ENCODE data around the gene CCDC177. TPM values are rescaled to one million over a fixed set of nuclear protein-coding genes. Genes with fewer than 3 reads are reported as not detected.
A peak's percentile ranks its signal among the peaks of the same experiment; 100 is the strongest.

The CCDC177 gene
- total RNA-seq, 2 donors from 2014 or later: not detected

DNA sequence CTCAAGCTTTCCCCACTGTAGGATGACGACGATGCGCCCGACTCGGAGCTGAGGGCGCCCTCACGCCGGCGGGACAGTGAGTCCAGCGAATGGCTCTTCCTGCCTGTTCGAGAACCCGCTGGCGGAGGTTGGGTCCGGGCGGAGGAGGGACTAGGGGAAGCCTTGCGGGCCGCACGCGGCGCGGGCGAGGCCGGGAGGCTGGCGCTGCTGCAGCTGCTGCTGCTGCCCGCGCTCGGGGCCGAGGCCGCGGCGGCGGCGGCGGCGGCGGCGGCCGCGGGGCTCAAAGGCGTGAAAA, 1.9 kb downstream of the CCDC177 start:
- no peak for ATAC-seq
- intact Hi-C loops (cut with DNase I): no loop called here
- no peak for DNase-seq

DNA sequence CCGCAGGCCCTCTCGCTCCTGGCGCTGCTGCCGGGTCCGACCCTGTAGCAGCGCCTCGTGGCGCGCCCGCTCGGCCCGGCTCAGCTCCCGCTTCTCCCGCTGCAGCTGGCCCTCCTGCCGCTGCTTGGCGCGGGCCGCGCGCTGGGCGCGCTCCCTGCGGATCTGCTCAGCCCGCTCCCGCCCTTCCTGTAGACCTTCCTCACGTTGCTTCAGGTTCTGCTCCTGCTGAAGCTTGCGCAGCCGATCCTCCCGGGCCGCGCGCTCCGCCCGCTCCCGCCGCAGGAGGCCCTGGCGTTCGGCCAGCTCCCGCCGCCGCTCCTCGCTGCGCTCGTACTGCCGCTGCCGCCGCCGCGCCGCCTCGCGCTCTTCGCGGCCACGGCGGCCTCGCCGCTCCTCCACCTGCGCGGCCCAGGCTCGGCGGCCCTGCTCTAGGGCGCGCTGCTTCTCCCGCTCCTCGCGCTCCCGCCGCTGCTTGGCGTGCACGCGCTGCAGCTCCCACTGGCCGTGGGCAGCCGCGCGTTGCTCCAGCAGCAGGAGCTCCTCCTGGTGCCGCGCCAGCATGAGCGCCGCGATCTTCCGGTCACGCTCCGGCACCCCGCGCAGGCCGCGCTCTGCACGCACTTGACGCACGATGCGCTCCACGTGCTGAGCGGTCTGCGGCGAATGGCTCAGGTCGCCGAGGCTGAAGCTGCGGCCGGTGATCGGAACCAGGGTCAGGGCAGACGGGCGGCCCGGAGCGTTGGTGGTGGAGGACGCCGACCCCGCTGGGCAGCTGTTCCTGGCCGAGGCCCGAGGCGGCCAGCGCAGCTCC, 2.4 kb downstream of the CCDC177 start:
- intact Hi-C loops (cut with DNase I): no loop called here
- ATAC-seq: peak; percentile 36 to 52
- peak; percentile 28 for DNase-seq

DNA sequence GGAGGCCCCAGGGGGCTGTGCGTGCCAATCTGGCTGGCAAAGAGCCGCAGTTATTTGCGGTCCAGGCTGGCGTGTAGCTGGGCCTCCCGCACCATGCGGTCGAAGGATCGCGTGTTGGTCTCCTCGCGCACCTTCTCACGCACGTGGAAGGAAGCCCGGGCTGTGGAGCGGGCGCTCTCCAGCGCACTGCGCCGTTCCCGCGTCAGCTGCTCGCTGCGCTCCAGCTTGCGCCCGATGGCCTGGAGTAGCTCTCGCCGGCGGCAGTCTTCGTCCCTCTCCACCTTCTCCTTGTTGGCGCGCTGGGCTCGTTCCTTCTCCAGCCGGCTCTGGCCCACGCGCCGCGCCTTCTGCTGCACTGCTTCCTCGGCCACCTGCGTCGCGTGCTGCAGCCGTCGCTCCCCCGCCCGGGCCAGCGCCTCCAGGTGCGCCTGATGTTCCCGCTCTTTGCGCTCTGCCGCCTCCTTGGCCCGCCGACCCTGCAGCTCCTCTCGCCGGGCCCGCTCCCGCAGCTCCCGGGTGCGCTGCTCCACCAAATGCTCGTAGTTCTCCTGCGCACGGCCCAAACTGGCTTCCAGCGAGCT, 3.1 kb downstream of the CCDC177 start:
- no peak for DNase-seq
- ATAC-seq: peak in 1 of 2 donors; percentile 11
- intact Hi-C loops (cut with DNase I): no loop called here

DNA sequence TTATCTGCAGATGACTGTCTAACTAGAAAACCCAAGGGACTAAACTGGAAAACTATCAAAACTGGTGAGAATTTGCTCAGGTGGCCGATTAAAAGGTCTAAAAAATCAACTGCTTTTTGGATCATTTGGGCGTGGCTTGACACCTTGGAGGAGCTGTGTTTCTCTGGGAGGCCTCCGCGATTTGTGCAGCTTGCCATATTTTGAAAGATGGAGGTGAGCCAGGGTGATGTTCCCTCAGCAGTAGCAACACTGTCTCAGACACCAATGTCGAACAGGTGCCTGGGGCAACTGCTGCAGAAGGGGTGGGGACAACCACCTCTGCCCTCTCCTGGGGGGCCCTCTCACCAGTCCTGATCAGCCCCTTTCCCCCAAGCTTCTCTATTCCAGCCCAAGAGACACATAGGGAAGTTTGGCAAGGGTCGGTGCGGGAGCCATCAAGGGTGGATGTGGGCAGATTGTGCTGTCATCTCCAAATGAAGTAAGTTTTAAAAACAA, 3.8 kb downstream of the CCDC177 start:
- ATAC-seq: no peak
- DNase-seq: no peak
- intact Hi-C loops (cut with DNase I): no loop called here

DNA sequence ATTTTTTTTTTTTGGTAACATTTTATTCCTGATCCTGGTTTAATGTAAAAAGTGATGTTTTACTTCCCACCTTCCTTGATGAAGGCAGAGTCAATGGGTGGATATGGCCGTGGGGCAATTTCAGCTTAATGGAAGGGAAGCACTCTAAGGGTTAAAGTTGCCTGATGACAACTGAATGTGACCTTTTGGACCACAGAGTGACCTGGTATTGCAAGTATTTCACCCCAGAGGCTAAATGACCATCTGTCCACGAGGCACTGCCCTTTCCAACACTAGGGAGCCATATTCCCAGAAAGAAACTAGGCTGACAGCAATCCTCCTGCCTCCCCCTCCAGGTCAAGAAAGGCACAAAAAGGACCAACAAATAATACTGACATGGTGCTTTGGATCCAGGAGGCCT, 4.8 kb downstream of the CCDC177 start:
- DNase-seq: no peak
- no peak for ATAC-seq
- intact Hi-C loops (cut with DNase I): no loop called here

GRCh38 chr14:69567563-69567962, 7.1 kb downstream of the CCDC177 start:
- intact Hi-C loops (cut with DNase I): no loop called here
- ATAC-seq: no peak
- DNase-seq: no peak

GRCh38 chr14:69561893-69562292, 12.8 kb downstream of the CCDC177 start:
- no peak for DNase-seq
- ATAC-seq: no peak
- intact Hi-C loops (cut with DNase I): no loop called here

DNA sequence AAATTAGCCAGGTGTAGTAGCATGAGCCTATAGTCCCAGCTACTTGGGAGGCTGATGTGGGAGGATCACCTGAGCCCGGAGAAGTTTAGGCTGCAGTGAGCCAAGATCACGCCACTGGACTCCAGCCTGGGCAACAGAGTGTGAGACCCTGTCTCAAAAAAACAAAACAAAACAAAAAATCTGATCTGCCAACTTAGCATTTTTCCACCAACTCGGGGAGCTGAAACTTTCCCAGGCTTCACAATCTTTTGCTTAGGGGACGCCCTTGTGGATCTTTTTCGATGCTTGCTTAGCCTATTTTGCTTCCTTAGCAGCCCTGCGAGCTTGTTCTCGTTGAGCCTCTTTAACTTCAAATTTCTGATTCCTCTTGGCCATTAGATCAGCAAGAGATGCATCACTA, 13.8 kb downstream of the CCDC177 start:
- no peak for ATAC-seq
- intact Hi-C loops (cut with DNase I): no loop called here
- no peak for DNase-seq

GRCh38 chr14:69559581-69560011, 15.1 kb downstream of the CCDC177 start:
- intact Hi-C loops (cut with DNase I): no loop called here
- DNase-seq (no peak), ATAC-seq (no peak)

- DNase-seq: no peak
These were observed 15.9 kb downstream of the CCDC177 start for GRCh38 chr14:69558774-69559173.

GRCh38 chr14:69554500-69554899, 20.2 kb downstream of the CCDC177 start:
- ATAC-seq (no peak), DNase-seq (peak; percentile 40)
- intact Hi-C loops (cut with DNase I): no loop called here

More at GRCh38 chr14:69558774-69559173, 15.9 kb downstream of the CCDC177 start:
- intact Hi-C loops (cut with DNase I): no loop called here
- no peak for ATAC-seq

DNA sequence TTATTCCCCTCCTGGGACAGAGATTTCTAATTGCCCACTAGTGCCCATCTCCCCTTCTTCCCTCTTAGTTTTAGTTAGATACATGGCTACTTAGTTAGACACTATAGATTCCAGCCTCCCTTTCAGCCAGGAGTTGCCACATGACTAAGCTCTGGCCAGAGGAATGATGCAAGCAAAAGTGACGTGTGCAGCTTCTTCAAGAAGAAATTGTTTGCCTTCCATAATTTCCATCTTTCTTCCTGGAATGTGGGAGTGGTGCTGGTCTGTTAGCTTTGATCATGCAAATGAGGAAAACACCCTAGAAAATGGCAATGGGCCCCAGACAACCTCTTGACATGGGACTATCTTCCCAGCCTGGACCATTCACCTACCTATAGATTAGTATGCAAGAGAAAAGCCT, 21.4 kb downstream of the CCDC177 start:
- intact Hi-C loops (cut with DNase I): no loop called here
- DNase-seq (no peak), ATAC-seq (peak in 1 of 2 donors; percentile 44)

GRCh38 chr14:69551511-69551910, 23.2 kb downstream of the CCDC177 start:
- intact Hi-C loops (cut with DNase I): no loop called here
- DNase-seq: no peak

GRCh38 chr14:69548566-69548965, 26.1 kb downstream of the CCDC177 start:
- intact Hi-C loops (cut with DNase I): no loop called here
- ATAC-seq: no peak
- no peak for DNase-seq

More at GRCh38 chr14:69551511-69551910, 23.2 kb downstream of the CCDC177 start:
- no peak for ATAC-seq

- peak; percentile 34 to 35 for ATAC-seq
- no peak for DNase-seq
- intact Hi-C loops (cut with DNase I): no loop called here
These were observed 26.8 kb downstream of the CCDC177 start for GRCh38 chr14:69547701-69548348.

DNA sequence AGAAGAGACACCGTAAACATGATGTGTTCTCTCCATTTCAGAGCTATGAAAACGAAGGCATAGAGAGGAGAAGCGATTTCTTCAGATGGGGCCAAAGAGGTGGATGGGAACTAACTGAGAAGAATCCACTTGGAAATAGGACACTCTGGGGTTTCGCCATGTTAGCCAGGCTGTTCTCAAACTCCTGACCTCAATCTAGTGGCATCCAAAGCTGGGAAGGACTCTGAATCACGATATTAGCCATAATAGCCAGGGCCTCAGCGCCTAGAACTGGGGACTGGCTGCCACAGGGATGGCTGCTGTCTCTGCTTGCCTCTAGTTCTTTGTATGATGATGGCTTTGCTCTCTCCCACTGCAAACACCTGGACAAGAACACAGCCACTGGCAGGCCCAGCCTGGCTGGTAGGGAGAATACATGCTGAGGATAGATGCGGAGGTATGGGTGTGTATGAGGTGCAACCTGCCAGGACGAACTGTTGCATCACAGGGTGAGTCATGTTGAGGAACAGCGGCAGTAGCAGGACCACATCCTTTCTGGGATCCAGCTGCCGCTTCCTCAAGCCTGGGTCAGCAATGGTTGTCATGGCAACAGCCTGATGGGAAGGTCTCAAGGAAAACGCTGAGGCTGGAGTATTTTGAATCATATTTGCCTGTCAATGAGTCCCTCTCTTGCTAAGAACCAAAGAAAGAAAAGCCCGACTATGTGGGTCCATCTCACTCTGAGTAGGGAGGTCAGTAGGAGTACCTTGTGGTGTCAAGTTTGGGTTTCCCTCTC, 31.1 kb downstream of the CCDC177 start:
- peak; percentile 70 for DNase-seq
- intact Hi-C loops (cut with DNase I): no loop called here
- peak in 1 of 2 donors; percentile 90 for ATAC-seq

GRCh38 chr14:69542311-69542710, 32.4 kb downstream of the CCDC177 start:
- intact Hi-C loops (cut with DNase I): no loop called here
- ATAC-seq: no peak
- no peak for DNase-seq

- DNase-seq: no peak
- peak in 1 of 2 donors; percentile 43 for ATAC-seq
- intact Hi-C loops (cut with DNase I): no loop called here
These were observed 33.9 kb downstream of the CCDC177 start for GRCh38 chr14:69540654-69541335.
